LNCaP clone FGC (cell line): ENCODE data around the gene DLL4.

ENCODE experiments used
- DNase-seq: peaks from one replicate; pipeline ENCODE4 v3.0.0-alpha.2; 2011; ENCODE audit warnings: low read depth
- H3K4me3 ChIP-seq: 2 replicates; pipeline ENCODE4 v1.5.1; 2011; ENCODE audit warnings: mild to moderate bottlenecking, low read depth, low read length, control low read depth
- CTCF ChIP-seq: IDR thresholded peaks from 2 replicates; pipeline ENCODE4 v1.5.1; 2012; ENCODE audit warnings: mild to moderate bottlenecking; ENCODE audit not compliant: control insufficient read depth, insufficient read depth; ENCODE audit errors: extremely low read depth

The DLL4 gene

GRCh38 chr15:40928821-40929659, at the start of gene DLL4:
Gene DLL4 (plus strand): TSS chr15:40929340. CDS start chr15:40929669, 329 bp downstream.
- H3K4me3 ChIP-seq = peak within 1 kb of the TSS; percentile 48
- DNase-seq = no peak

DNA sequence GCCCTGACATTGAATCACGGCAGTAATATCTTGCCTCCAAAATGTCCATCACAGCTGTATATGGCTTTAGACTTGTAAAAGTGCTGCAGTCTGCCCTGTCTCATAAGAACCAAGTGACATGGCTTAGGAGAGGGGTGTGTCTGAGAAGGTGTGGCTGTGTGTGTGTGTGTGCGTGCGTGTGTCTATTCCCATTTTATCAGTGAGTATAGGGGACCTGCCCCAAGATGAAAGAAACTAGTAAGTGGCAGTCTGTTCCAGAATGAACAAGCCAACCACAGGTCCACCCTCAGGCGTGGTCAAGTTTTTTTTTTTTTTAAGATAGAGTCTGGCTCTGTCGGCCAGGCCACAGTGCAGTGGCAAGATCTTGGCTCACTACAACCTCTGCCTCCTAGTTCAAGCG, 49.5 kb upstream of the DLL4 start:
- H3K4me3 ChIP-seq = no peak overlapping the region
- TF ChIP-seq CTCF = no peak
- DNase-seq = no peak

More at GRCh38 chr15:40928821-40929659, at the start of gene DLL4:
- TF ChIP-seq CTCF = no peak

- DNase-seq = no peak
- H3K4me3 ChIP-seq = no peak overlapping the region
- no peak for TF ChIP-seq CTCF
Observed at GRCh38 chr15:40881351-40881750, 47.8 kb upstream of the DLL4 start.

GRCh38 chr15:40886586-40886985, 42.6 kb upstream of the DLL4 start:
- no peak overlapping the region for H3K4me3 ChIP-seq
- TF ChIP-seq CTCF = no peak
- DNase-seq = no peak

- no peak for DNase-seq
- no peak for TF ChIP-seq CTCF
- no peak overlapping the region for H3K4me3 ChIP-seq
Observed at GRCh38 chr15:40889112-40889511, 40.0 kb upstream of the DLL4 start.

GRCh38 chr15:40891138-40891537, 38.0 kb upstream of the DLL4 start:
- DNase-seq = no peak
- no peak for TF ChIP-seq CTCF
- no peak overlapping the region for H3K4me3 ChIP-seq
